T follicular helper cell (primary cell): ENCODE results near the gene TM9SF3.

ENCODE experiments used
- DNase-seq: peaks from one replicate; pipeline ENCODE4 v3.0.0-alpha.2; 2020; ENCODE audit warnings: low read depth

Gene TM9SF3

GRCh38 chr10:96468845-96469244 lies 118.0 kb downstream of the TM9SF3 start:
- no peak for DNase-seq
